WTC11 (cell line): Measurements from ENCODE around the gene SERPINB8. TPM values are rescaled to one million over a fixed set of nuclear protein-coding genes. Genes with fewer than 3 reads are reported as not detected.

Experiments
- ATAC-seq: fragments of 200-7000 bp; cut with Tn5 transposase; 2 replicates; pipeline ENCODE4 v1.10.0; 2021; ENCODE audit warnings: mild to moderate bottlenecking, moderate library complexity
- CTCF ChIA-PET: fragments of 300-600 bp; sonication (Branson Sonifier 250); formaldehyde crosslinking; loops from one replicate; lab custom pipeline; 2021; ENCODE audit warnings: antibody characterized with exemption; lab: Charles Lee
- POLR2A ChIA-PET: fragments of 350-600 bp; sonication (Branson Sonifier 250); formaldehyde crosslinking; loops from one replicate; lab custom pipeline; 2021; ENCODE audit warnings: antibody characterized with exemption; lab: Charles Lee
- DNase-seq: peaks from one replicate; pipeline ENCODE4 v3.0.0; 2021; ENCODE audit warnings: low spot score
- H3K27ac Mint-ChIP-seq: 2 replicates; pipeline ENCODE4 v1.8.0; 2021; ENCODE audit warnings: mixed read lengths
- H3K27me3 Mint-ChIP-seq: 2 replicates; pipeline ENCODE4 v1.8.0; 2021; ENCODE audit warnings: low read depth, mild to moderate bottlenecking, moderate library complexity, mixed read lengths
- H3K36me3 Mint-ChIP-seq: 2 replicates; pipeline ENCODE4 v1.8.0; 2021; ENCODE audit warnings: mixed read lengths
- H3K4me1 Mint-ChIP-seq: 2 replicates; pipeline ENCODE4 v1.8.0; 2022; ENCODE audit warnings: mixed read lengths
- H3K4me3 Mint-ChIP-seq: 2 replicates; pipeline ENCODE4 v1.8.0; 2021; ENCODE audit warnings: mild to moderate bottlenecking, moderate library complexity, mixed read lengths
- H3K9me3 Mint-ChIP-seq: 2 replicates; pipeline ENCODE4 v1.8.0; 2021; ENCODE audit warnings: mixed read lengths
- CREB1 ChIP-seq: sonication (generic); formaldehyde crosslinking; IDR thresholded peaks from 2 replicates; pipeline ENCODE4 v1.8.0; 2023; ENCODE audit warnings: mild to moderate bottlenecking, missing genetic modification reagents
- E2F1 ChIP-seq: sonication (generic); formaldehyde crosslinking; IDR thresholded peaks from 2 replicates; pipeline ENCODE4 v1.8.0; 2022; ENCODE audit warnings: mild to moderate bottlenecking, missing genetic modification reagents
- ELF4 ChIP-seq: sonication (generic); formaldehyde crosslinking; IDR thresholded peaks from 2 replicates; pipeline ENCODE4 v1.8.1; 2022; ENCODE audit warnings: low read depth, mild to moderate bottlenecking, moderate library complexity, missing genetic modification reagents
- GABPB1 ChIP-seq: sonication (generic); formaldehyde crosslinking; IDR thresholded peaks from 2 replicates; pipeline ENCODE4 v1.8.1; 2023; ENCODE audit warnings: mild to moderate bottlenecking, missing genetic modification reagents
- GTF2I ChIP-seq: fragments of 250-450 bp; sonication (Bioruptor Pico); conservative IDR thresholded peaks from 2 replicates; pipeline ENCODE4 v1.4.0; 2021; ENCODE audit warnings: mild to moderate bottlenecking
- HMGA2 ChIP-seq: fragments of 250-450 bp; sonication (Bioruptor Pico); IDR thresholded peaks from 2 replicates; pipeline ENCODE4 v1.4.0; 2021; ENCODE audit warnings: mild to moderate bottlenecking, moderate library complexity
- MXD4 ChIP-seq: fragments of 250-450 bp; sonication (Bioruptor Pico); IDR thresholded peaks from 2 replicates; pipeline ENCODE4 v1.8.0; 2021; ENCODE audit warnings: mild to moderate bottlenecking, moderate library complexity, borderline replicate concordance
- NFATC4 ChIP-seq: fragments of 250-450 bp; sonication (Bioruptor Pico); IDR thresholded peaks from 2 replicates; pipeline ENCODE4 v1.9.0; 2021; ENCODE audit warnings: mild to moderate bottlenecking
- NFE2L1 ChIP-seq: sonication (generic); formaldehyde crosslinking; IDR thresholded peaks from 2 replicates; pipeline ENCODE4 v1.8.1; 2023; ENCODE audit warnings: missing genetic modification reagents
- OVOL2 ChIP-seq: fragments of 250-450 bp; sonication (Bioruptor Pico); IDR thresholded peaks from 2 replicates; pipeline ENCODE4 v1.9.0; 2021; ENCODE audit warnings: mild to moderate bottlenecking, borderline replicate concordance
- PRDM15 ChIP-seq: sonication (generic); formaldehyde crosslinking; IDR thresholded peaks from 2 replicates; pipeline ENCODE4 v1.8.0; 2022; ENCODE audit warnings: missing genetic modification reagents
- PREB ChIP-seq: sonication (generic); formaldehyde crosslinking; IDR thresholded peaks from 2 replicates; pipeline ENCODE4 v1.8.1; 2022; ENCODE audit warnings: mild to moderate bottlenecking, missing genetic modification reagents, moderate library complexity, borderline replicate concordance
- SMAD3 ChIP-seq: sonication (generic); formaldehyde crosslinking; IDR thresholded peaks from 2 replicates; pipeline ENCODE4 v1.8.0; 2022; ENCODE audit warnings: missing genetic modification reagents, mild to moderate bottlenecking, borderline replicate concordance
- SOX15 ChIP-seq: fragments of 250-450 bp; sonication (Bioruptor Pico); IDR thresholded peaks from 2 replicates; pipeline ENCODE4 v1.9.0; 2021; ENCODE audit warnings: mild to moderate bottlenecking
- TP53 ChIP-seq: sonication (generic); formaldehyde crosslinking; IDR thresholded peaks from 2 replicates; pipeline ENCODE4 v1.8.1; 2023; ENCODE audit warnings: mild to moderate bottlenecking, missing genetic modification reagents
- USF1 ChIP-seq: sonication (generic); formaldehyde crosslinking; IDR thresholded peaks from 2 replicates; pipeline ENCODE4 v1.8.0; 2022; ENCODE audit warnings: mild to moderate bottlenecking, missing genetic modification reagents
- ZNF532 ChIP-seq: fragments of 250-450 bp; sonication (Bioruptor Pico); IDR thresholded peaks from 2 replicates; pipeline ENCODE4 v1.9.0; 2021; ENCODE audit warnings: mild to moderate bottlenecking, borderline replicate concordance
- total RNA-seq: library from RNA; stranded (reverse); gene quantifications from 3 replicates; pipeline ENCODE4 v1.2.3, GENCODE V29; 2021
- TF ChIP-seq, protein P1 (sequence below): sonication (generic); formaldehyde crosslinking; IDR thresholded peaks from 2 replicates; pipeline ENCODE4 v1.8.0; 2022; ENCODE audit warnings: mild to moderate bottlenecking, missing genetic modification reagents
- TF ChIP-seq, protein P2 (sequence below): sonication (generic); formaldehyde crosslinking; conservative IDR thresholded peaks from 2 replicates; pipeline ENCODE4 v1.8.1; 2023; ENCODE audit warnings: mild to moderate bottlenecking, low read depth, missing genetic modification reagents, moderate library complexity

SERPINB8 gene
- total RNA-seq, 1 experiment from 2014 or later: 0.46 TPM

- DNase-seq (no peak), ATAC-seq (no peak)
- no peak overlapping the region for H3K4me3 Mint-ChIP-seq
- no peaks in the 10 kb centered on the region; the same call in 1 of the 2 replicates for H3K27me3 Mint-ChIP-seq
- ChIA-PET CTCF (no interaction called here), POLR2A (no interaction called here)
- H3K9me3 Mint-ChIP-seq: no peaks in the 10 kb centered on the region
- H3K4me1 Mint-ChIP-seq: peaks cover 16% of the 10 kb centered on the region
- no peaks in the 10 kb centered on the region for H3K36me3 Mint-ChIP-seq
- no peak overlapping the region for H3K27ac Mint-ChIP-seq
- no peak for TF ChIP-seq GTF2I (CRISPR knock-in tag)
- TF ChIP-seq OVOL2: no peak
- TF ChIP-seq, protein P1, sequence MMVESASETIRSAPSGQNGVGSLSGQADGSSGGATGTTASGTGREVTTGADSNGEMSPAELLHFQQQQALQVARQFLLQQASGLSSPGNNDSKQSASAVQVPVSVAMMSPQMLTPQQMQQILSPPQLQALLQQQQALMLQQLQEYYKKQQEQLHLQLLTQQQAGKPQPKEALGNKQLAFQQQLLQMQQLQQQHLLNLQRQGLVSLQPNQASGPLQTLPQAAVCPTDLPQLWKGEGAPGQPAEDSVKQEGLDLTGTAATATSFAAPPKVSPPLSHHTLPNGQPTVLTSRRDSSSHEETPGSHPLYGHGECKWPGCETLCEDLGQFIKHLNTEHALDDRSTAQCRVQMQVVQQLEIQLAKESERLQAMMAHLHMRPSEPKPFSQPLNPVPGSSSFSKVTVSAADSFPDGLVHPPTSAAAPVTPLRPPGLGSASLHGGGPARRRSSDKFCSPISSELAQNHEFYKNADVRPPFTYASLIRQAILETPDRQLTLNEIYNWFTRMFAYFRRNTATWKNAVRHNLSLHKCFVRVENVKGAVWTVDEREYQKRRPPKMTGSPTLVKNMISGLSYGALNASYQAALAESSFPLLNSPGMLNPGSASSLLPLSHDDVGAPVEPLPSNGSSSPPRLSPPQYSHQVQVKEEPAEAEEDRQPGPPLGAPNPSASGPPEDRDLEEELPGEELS (CRISPR knock-in tag): no peak
- TF ChIP-seq, protein P2, sequence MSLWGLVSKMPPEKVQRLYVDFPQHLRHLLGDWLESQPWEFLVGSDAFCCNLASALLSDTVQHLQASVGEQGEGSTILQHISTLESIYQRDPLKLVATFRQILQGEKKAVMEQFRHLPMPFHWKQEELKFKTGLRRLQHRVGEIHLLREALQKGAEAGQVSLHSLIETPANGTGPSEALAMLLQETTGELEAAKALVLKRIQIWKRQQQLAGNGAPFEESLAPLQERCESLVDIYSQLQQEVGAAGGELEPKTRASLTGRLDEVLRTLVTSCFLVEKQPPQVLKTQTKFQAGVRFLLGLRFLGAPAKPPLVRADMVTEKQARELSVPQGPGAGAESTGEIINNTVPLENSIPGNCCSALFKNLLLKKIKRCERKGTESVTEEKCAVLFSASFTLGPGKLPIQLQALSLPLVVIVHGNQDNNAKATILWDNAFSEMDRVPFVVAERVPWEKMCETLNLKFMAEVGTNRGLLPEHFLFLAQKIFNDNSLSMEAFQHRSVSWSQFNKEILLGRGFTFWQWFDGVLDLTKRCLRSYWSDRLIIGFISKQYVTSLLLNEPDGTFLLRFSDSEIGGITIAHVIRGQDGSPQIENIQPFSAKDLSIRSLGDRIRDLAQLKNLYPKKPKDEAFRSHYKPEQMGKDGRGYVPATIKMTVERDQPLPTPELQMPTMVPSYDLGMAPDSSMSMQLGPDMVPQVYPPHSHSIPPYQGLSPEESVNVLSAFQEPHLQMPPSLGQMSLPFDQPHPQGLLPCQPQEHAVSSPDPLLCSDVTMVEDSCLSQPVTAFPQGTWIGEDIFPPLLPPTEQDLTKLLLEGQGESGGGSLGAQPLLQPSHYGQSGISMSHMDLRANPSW (CRISPR knock-in tag): no peak
- no peak for TF ChIP-seq MXD4 (CRISPR knock-in tag)
- TF ChIP-seq ELF4 (CRISPR knock-in tag): no peak
- no peak for TF ChIP-seq SMAD3 (CRISPR knock-in tag)
- TF ChIP-seq CREB1 (CRISPR knock-in tag): no peak
- no peak for TF ChIP-seq SOX15 (CRISPR knock-in tag)
- TF ChIP-seq TP53 (CRISPR knock-in tag): no peak
- TF ChIP-seq GABPB1 (CRISPR knock-in tag): no peak
- TF ChIP-seq NFATC4 (CRISPR knock-in tag): no peak
- TF ChIP-seq HMGA2 (CRISPR knock-in tag): no peak
- no peak for TF ChIP-seq ZNF532 (CRISPR knock-in tag)
- no peak for TF ChIP-seq PREB (CRISPR knock-in tag)
- no peak for TF ChIP-seq USF1 (CRISPR knock-in tag)
- no peak for TF ChIP-seq E2F1
- TF ChIP-seq PRDM15 (CRISPR knock-in tag): no peak
- no peak for TF ChIP-seq NFE2L1 (CRISPR knock-in tag)
Observed at GRCh38 chr18:64031411-64031810, 61.5 kb downstream of the SERPINB8 start.
